BJ (cell line): ENCODE measurements around the gene PRKCZ. TPM values are rescaled to one million over a fixed set of nuclear protein-coding genes. Genes with fewer than 3 reads are reported as not detected.

Experiments used
- CTCF ChIA-PET: fragments of 350-600 bp; formaldehyde crosslinking; extraction: SDS; loops from one replicate; lab custom pipeline; 2021; ENCODE audit warnings: antibody characterized with exemption, inconsistent platforms; lab: Yijun Ruan, JAX
- POLR2A ChIA-PET: fragments of 300-600 bp; sonication (Branson Sonifier 250); formaldehyde crosslinking; extraction: SDS; loops from one replicate; lab custom pipeline; 2021; ENCODE audit warnings: antibody characterized with exemption; lab: Charles Lee
- DNase-seq: peaks from one replicate; pipeline ENCODE4 v3.0.0-alpha.2; 2011; ENCODE audit warnings: low read depth
- H3K27me3 ChIP-seq: 2 replicates; pipeline ENCODE4 v1.6.0; 2011; ENCODE audit warnings: low read length; ENCODE audit not compliant: control insufficient read depth, insufficient read depth
- H3K36me3 ChIP-seq: 2 replicates; pipeline ENCODE4 v1.5.1; 2011; ENCODE audit warnings: low read length; ENCODE audit not compliant: control insufficient read depth, insufficient read depth
- H3K4me3 ChIP-seq: 2 replicates; pipeline ENCODE4 v1.5.1; 2011; ENCODE audit warnings: low read depth, mild to moderate bottlenecking, control low read depth, low read length
- polyA plus RNA-seq: library from polyadenylated mRNA; depleted of rRNA; stranded (reverse); fragments of >200 nt; gene quantifications from 2 replicates; pipeline ENCODE4 v1.2.3, GENCODE V29; 2011
- TF ChIP-seq, protein P1 (sequence below): IDR thresholded peaks from 2 replicates; pipeline ENCODE4 v1.5.1; 2011; ENCODE audit warnings: low read depth, mild to moderate bottlenecking, control low read depth, inconsistent platforms, low read length, moderate library complexity; ENCODE audit not compliant: insufficient read depth

PRKCZ gene
- polyA plus RNA-seq, 1 experiment: 2.3 TPM

DNA sequence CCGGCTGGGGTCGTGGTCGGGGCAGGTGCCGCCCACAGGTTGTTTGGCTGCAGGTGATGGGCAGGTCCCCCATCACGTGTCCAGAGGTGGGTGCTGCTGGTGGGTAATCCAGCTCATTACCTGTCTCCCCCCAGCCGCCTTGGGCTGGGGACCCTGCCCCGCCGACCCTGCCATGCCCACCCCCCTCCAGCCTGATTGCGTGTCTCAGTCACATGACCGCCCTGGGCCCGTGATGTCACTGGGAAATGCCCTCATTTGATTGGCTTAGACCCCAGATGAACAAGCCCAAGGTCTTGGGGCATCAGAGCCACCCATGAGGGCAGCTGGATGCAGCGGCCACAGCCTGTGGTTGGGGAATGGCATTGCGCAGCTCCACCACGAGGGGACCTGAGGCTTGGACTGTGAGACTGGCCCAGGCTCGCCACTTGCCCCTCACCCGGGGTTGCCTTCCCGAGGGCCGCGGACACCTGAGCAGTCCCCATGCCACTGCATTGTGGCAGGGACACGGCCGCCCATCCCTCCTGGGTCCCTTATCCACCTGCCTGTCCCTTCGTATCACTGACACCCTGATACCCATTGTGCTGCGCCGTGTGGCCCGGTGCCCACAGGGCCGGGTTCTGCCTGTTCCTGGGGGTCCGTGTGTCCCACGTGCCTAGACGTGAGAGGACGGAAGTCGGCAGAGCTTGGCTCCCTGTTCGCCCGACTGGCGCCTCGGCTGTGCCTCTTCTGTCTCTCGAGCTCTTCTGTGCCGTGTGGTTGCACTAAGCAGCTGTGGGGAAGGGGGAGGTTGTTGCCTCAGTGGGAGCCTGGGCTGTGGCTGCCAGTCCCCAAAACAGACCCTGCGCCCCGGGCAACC is 76.3 kb downstream of the PRKCZ start:
- Histone ChIP-seq H3K4me3 (no peak overlapping the region), H3K27me3 (no peaks in the 10 kb centered on the region), H3K36me3 (no peaks in the 10 kb centered on the region)
- TF ChIP-seq, protein P1, sequence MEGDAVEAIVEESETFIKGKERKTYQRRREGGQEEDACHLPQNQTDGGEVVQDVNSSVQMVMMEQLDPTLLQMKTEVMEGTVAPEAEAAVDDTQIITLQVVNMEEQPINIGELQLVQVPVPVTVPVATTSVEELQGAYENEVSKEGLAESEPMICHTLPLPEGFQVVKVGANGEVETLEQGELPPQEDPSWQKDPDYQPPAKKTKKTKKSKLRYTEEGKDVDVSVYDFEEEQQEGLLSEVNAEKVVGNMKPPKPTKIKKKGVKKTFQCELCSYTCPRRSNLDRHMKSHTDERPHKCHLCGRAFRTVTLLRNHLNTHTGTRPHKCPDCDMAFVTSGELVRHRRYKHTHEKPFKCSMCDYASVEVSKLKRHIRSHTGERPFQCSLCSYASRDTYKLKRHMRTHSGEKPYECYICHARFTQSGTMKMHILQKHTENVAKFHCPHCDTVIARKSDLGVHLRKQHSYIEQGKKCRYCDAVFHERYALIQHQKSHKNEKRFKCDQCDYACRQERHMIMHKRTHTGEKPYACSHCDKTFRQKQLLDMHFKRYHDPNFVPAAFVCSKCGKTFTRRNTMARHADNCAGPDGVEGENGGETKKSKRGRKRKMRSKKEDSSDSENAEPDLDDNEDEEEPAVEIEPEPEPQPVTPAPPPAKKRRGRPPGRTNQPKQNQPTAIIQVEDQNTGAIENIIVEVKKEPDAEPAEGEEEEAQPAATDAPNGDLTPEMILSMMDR: no peak
- ChIA-PET POLR2A (no interaction called here), CTCF (interaction anchor here (0.7 to 2.0 kb wide), 3 partner anchors 13 to 50 kb away, joined by 3 to 10 read pairs (median 4); no protein-coding TSS in a partner anchor)
- DNase-seq: no peak

DNA sequence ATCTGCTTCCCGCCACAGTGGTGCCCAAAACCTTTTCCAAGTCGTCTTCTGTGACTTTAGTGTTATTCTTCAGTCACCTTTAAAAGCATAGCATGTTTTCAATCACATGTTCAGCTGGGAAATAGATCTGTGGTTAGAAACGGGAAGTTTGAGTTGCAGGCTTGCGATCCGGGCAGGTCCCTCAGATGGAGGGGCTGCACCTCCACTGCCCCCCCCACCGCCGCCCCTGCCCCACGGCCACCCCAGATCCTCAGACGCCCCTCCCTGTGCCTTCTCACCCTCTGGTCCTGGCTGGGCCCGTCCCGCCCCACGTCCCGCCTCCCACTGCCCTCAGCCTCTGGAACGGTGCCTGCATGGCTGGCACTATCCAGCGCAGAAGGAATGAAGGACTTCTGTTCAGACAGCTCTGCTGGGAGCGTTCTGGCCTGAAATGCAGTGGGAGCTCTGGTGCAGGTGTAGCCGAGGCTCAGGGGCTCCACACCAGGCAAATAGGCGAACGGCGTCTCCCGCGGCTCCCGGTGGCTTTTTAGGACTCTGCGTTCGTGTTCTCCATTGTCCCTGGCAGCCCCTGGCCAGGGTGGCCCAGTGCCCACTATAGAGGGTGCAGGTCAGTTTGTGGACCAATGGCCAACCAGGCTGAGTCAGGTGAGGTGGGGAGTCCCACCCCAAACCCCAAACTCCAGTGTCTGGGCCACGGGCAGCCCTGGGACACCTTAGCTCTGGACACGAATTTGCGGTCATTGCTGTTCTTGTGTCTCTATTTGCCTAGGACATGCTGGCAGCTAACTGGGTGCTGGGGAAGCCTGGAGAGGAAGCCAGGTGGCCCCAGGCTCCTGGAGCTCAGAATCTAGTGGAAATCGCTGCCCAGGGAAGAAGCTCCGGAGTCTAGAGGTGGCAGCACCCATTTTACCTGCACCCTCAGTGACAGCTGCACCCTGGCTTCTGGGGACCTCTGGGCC is 77.3 kb downstream of the PRKCZ start:
- no peaks in the 10 kb centered on the region for H3K27me3 ChIP-seq
- H3K36me3 ChIP-seq: no peaks in the 10 kb centered on the region
- TF ChIP-seq, protein P1: no peak
- ChIA-PET CTCF (interaction anchor here (0.7 to 2.0 kb wide), 4 partner anchors 12 to 58 kb away, joined by 3 to 10 read pairs (median 4); no protein-coding TSS in a partner anchor), POLR2A (no interaction called here)
- DNase-seq: no peak
- no peak overlapping the region for H3K4me3 ChIP-seq

DNA sequence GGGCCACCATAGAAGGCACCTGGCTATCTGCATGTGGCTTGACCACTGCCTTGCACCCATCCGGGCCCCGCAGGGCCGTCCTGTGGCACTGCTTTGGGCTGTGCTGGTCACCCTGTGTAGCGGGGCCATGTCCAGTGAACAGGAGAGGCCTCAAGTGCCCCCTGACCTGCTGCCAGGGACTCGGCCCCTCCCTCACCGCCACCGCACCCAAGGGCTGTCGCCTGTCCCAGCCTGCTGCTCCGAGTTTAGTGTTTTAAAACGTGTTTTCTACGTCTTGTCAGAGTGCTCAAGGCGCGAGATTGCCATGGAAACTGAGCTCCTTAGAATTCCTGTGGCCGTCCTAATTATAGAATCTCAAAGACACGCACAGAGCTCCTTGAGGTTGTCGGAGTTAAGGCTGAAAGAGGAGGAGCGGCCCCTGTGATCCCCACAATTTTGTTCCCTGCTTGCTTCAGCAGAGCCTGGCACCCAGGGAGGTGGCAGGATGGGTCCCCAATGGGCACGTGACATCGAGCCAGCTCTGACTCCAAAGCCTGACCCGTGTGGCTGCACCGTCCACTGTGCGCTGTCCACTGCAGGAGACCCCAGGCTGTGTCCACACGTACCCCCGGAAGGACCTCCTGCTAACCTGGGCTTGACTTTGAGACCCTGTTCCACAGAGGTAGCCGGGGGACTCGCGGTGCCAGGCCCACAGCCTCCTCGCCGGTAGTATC is 78.1 kb downstream of the PRKCZ start:
- Histone ChIP-seq H3K36me3 (no peaks in the 10 kb centered on the region), H3K27me3 (no peaks in the 10 kb centered on the region), H3K4me3 (no peak overlapping the region)
- ChIA-PET CTCF (interaction anchor here (0.7 to 2.0 kb wide), 3 partner anchors 46 to 58 kb away, joined by 3 to 10 read pairs (median 3); no protein-coding TSS in a partner anchor), POLR2A (no interaction called here)
- TF ChIP-seq, protein P1: no peak
- DNase-seq: no peak

DNA sequence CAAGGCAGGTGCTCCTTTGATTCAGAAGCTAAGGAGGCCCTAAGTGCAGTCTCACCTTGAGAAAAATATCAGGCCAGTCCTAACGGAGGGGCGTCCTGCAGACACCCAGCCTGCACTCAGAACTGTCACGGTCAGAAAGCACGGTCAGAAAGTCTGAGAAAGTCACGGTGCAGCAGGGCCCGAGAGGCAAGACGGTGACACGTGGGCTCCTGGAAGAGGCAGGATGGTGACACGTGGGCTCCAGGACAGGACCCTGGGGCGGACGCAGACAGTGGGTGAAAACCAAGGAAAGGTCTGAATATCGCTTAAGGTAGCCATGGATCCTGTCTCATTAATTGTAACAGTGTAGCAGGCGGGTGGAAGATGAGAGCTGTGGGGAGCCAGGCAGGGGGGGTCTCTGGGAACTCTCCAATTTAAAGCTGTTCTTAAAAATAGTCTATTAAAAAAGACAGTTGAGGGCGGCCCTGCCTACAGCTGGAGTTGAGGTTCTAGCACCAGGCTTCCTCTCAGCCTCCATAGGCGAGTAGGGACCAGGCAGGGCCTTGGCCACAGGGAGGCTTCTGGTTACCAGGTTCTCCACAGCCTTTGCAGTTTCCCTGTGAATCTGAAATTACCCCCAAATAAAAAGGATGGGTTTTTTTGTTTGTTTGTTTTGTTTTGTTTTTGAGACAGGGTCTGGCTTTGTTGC is 79.2 kb downstream of the PRKCZ start:
- Histone ChIP-seq H3K27me3 (no peaks in the 10 kb centered on the region), H3K4me3 (no peak overlapping the region), H3K36me3 (no peaks in the 10 kb centered on the region)
- ChIA-PET CTCF (interaction anchor here (0.8 to 3.3 kb wide), 2 partner anchors 11 to 45 kb away, joined by 3 to 14 read pairs; no protein-coding TSS in a partner anchor), POLR2A (no interaction called here)
- TF ChIP-seq, protein P1: no peak
- DNase-seq: no peak
